ENCODE data around the gene COPS7B.

DNA sequence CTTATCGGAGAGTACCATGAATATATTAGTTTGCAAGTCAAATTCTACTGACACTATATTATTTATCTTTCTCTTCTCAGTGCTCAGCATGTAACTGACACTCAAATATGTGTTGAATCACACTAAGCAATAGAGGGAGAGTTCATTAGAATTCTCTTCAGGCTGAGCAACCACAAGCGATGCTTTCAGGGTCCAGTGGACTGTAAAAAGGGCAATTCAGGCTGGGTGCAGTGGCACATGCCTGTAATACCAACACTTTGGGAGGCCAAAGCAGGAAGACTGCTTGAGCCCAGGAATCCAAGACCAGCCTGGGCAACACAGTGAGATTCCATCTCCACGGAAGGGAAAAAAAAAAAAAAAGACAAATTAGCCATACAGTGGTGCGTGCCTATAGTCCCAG is 21.5 kb upstream of the COPS7B start:
- TF ChIP-seq, protein P1, sequence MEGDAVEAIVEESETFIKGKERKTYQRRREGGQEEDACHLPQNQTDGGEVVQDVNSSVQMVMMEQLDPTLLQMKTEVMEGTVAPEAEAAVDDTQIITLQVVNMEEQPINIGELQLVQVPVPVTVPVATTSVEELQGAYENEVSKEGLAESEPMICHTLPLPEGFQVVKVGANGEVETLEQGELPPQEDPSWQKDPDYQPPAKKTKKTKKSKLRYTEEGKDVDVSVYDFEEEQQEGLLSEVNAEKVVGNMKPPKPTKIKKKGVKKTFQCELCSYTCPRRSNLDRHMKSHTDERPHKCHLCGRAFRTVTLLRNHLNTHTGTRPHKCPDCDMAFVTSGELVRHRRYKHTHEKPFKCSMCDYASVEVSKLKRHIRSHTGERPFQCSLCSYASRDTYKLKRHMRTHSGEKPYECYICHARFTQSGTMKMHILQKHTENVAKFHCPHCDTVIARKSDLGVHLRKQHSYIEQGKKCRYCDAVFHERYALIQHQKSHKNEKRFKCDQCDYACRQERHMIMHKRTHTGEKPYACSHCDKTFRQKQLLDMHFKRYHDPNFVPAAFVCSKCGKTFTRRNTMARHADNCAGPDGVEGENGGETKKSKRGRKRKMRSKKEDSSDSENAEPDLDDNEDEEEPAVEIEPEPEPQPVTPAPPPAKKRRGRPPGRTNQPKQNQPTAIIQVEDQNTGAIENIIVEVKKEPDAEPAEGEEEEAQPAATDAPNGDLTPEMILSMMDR (tag by site-specific recombination; IDR thresholded peaks at IDR 0.05): no peak
- TF ChIP-seq EGR2 (tag by site-specific recombination; IDR thresholded peaks at IDR 0.05; ENCODE audit: low read depth) (no peak), ZNF175 (tag by site-specific recombination; IDR thresholded peaks at IDR 0.05) (no peak), ZNF548 (tag by site-specific recombination; IDR thresholded peaks at IDR 0.05) (no peak)
- TF ChIP-seq, protein P2, sequence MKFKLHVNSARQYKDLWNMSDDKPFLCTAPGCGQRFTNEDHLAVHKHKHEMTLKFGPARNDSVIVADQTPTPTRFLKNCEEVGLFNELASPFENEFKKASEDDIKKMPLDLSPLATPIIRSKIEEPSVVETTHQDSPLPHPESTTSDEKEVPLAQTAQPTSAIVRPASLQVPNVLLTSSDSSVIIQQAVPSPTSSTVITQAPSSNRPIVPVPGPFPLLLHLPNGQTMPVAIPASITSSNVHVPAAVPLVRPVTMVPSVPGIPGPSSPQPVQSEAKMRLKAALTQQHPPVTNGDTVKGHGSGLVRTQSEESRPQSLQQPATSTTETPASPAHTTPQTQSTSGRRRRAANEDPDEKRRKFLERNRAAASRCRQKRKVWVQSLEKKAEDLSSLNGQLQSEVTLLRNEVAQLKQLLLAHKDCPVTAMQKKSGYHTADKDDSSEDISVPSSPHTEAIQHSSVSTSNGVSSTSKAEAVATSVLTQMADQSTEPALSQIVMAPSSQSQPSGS (tag by site-specific recombination; IDR thresholded peaks at IDR 0.05; ENCODE audit: low read depth): no peak
- TF ChIP-seq, protein P3, sequence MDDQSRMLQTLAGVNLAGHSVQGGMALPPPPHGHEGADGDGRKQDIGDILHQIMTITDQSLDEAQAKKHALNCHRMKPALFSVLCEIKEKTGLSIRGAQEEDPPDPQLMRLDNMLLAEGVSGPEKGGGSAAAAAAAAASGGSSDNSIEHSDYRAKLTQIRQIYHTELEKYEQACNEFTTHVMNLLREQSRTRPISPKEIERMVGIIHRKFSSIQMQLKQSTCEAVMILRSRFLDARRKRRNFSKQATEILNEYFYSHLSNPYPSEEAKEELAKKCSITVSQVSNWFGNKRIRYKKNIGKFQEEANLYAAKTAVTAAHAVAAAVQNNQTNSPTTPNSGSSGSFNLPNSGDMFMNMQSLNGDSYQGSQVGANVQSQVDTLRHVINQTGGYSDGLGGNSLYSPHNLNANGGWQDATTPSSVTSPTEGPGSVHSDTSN (CRISPR knock-in tag; IDR thresholded peaks at IDR 0.05): no peak
- TF ChIP-seq, protein P4, sequence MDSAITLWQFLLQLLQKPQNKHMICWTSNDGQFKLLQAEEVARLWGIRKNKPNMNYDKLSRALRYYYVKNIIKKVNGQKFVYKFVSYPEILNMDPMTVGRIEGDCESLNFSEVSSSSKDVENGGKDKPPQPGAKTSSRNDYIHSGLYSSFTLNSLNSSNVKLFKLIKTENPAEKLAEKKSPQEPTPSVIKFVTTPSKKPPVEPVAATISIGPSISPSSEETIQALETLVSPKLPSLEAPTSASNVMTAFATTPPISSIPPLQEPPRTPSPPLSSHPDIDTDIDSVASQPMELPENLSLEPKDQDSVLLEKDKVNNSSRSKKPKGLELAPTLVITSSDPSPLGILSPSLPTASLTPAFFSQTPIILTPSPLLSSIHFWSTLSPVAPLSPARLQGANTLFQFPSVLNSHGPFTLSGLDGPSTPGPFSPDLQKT (IDR thresholded peaks at IDR 0.05; ENCODE audit: borderline replicate concordance, low read depth, low read length): no peak

Measured in HEK293 (cell line).